OCI-LY3 (cell line): ENCODE data around the gene MAPKBP1.

Source experiments
- EZH2phosphoT487 ChIP-seq: fragments of 200-600 bp; shearing (Covaris generic); IDR thresholded peaks from 2 replicates; pipeline ENCODE4 v1.6.1; 2018; ENCODE audit warnings: antibody characterized with exemption, mixed run types, low read depth
- TF ChIP-seq, protein P1 (sequence below): fragments of 200-600, 300-600 bp; sonication (generic); IDR thresholded peaks from 2 replicates; pipeline ENCODE4 v1.5.1; 2014; ENCODE audit warnings: antibody characterized with exemption, low read length, low read depth

DNA sequence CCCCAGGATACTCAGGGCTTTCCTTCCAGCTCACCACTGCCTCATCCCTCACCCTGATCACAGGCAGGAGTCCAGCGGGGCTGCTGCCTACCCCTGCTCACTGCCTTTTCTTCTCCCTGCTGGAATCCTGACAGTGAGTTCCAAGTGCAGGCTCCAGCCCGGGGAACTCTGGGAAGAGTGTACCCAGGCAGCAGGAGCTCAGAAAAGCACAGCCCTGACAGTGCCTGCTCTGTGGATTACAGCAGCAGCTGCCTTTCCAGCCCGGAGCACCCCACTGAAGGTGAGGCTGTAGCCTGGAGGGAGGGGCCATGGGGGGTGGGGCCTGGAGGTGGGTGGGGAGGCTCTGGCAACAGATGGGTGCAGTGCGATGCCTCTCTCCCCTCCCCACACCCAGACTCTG is 47.5 kb downstream of the MAPKBP1 start:
- TF ChIP-seq, protein P1, sequence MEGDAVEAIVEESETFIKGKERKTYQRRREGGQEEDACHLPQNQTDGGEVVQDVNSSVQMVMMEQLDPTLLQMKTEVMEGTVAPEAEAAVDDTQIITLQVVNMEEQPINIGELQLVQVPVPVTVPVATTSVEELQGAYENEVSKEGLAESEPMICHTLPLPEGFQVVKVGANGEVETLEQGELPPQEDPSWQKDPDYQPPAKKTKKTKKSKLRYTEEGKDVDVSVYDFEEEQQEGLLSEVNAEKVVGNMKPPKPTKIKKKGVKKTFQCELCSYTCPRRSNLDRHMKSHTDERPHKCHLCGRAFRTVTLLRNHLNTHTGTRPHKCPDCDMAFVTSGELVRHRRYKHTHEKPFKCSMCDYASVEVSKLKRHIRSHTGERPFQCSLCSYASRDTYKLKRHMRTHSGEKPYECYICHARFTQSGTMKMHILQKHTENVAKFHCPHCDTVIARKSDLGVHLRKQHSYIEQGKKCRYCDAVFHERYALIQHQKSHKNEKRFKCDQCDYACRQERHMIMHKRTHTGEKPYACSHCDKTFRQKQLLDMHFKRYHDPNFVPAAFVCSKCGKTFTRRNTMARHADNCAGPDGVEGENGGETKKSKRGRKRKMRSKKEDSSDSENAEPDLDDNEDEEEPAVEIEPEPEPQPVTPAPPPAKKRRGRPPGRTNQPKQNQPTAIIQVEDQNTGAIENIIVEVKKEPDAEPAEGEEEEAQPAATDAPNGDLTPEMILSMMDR, result no peak
- TF ChIP-seq EZH2phosphoT487, result no peak
